GM12892 (cell line): ENCODE results near the gene PLEKHM1.

ENCODE experiments used
- DNase-seq: peaks from one replicate; pipeline ENCODE4 v3.0.0; 2011; ENCODE audit not compliant: insufficient read length
- FAIRE-seq: peaks from 2 replicates; lab custom pipeline; 2011; peaks lifted over from hg19 to GRCh38; lab: Jason Lieb, UNC
- POLR2A ChIP-seq: IDR thresholded peaks from 2 replicates; pipeline ENCODE4 v1.6.1; 2011; ENCODE audit warnings: low read depth, low read length, control low read depth
- POLR2AphosphoS5 ChIP-seq: IDR thresholded peaks from 2 replicates; pipeline ENCODE4 v1.6.1; 2011; ENCODE audit warnings: low read depth, low read length, control low read depth
- TAF1 ChIP-seq: IDR thresholded peaks from 2 replicates; pipeline ENCODE4 v1.6.1; 2011; ENCODE audit warnings: low read depth, mild to moderate bottlenecking, control low read depth, low read length, borderline replicate concordance

PLEKHM1 gene

GRCh38 chr17:45436161-45436560 lies 54.4 kb downstream of the PLEKHM1 start:
- no peak for TF ChIP-seq POLR2A
- no peak for TF ChIP-seq TAF1
- no peak for TF ChIP-seq POLR2AphosphoS5
- no peak for DNase-seq
- FAIRE-seq: no peak

GRCh38 chr17:45435481-45435880 lies 55.0 kb downstream of the PLEKHM1 start:
- DNase-seq: no peak
- FAIRE-seq: no peak
- TF ChIP-seq POLR2A (no peak), TAF1 (no peak), POLR2AphosphoS5 (no peak)

- no peak for TF ChIP-seq TAF1
- no peak for TF ChIP-seq POLR2AphosphoS5
- TF ChIP-seq POLR2A: no peak
- FAIRE-seq (no peak), DNase-seq (no peak)
Observed at GRCh38 chr17:45433159-45433535, 57.4 kb downstream of the PLEKHM1 start.

GRCh38 chr17:45432405-45433158 lies 57.9 kb downstream of the PLEKHM1 start, which contains the start of gene ARHGAP27:
TSS of gene ARHGAP27 (minus strand) at chr17:45432870. CDS start at chr17:45430279, 2,591 bp downstream.
- FAIRE-seq: no peak
- no peak for DNase-seq
- TF ChIP-seq POLR2AphosphoS5: no peak
- TF ChIP-seq TAF1: no peak

- FAIRE-seq (peak; percentile 95), DNase-seq (peak; percentile 97)
- TF ChIP-seq POLR2AphosphoS5 (no peak), POLR2A (no peak), TAF1 (no peak)
Observed at GRCh38 chr17:45431531-45432404, 58.8 kb downstream of the PLEKHM1 start.

- TF ChIP-seq POLR2A: no peak
- TF ChIP-seq POLR2AphosphoS5: no peak
- TF ChIP-seq TAF1: no peak
- peak; percentile 38 for FAIRE-seq
- DNase-seq: peak; percentile 80
Observed at GRCh38 chr17:45430738-45431530, 59.6 kb downstream of the PLEKHM1 start.

- FAIRE-seq (peak; percentile 67), DNase-seq (no peak)
- TF ChIP-seq TAF1: no peak
- TF ChIP-seq POLR2AphosphoS5: no peak
- no peak for TF ChIP-seq POLR2A
Observed at GRCh38 chr17:45430006-45430737, 60.3 kb downstream of the PLEKHM1 start.

GRCh38 chr17:45429339-45430005 lies 61.0 kb downstream of the PLEKHM1 start:
- no peak for DNase-seq
- FAIRE-seq: no peak
- TF ChIP-seq POLR2A: no peak
- TF ChIP-seq TAF1: no peak
- no peak for TF ChIP-seq POLR2AphosphoS5

GRCh38 chr17:45428931-45429338 lies 61.6 kb downstream of the PLEKHM1 start:
- DNase-seq (no peak), FAIRE-seq (peak; percentile 78)
- TF ChIP-seq POLR2A (no peak), TAF1 (no peak), POLR2AphosphoS5 (no peak)
